Thoracic aorta (tissue), 2 donors: ENCODE results near the gene KRTAP4-8. TPM values are rescaled to one million over a fixed set of nuclear protein-coding genes. Genes with fewer than 3 reads are reported as not detected.
"Not testable (repeated sequence)": the region's sequence is repeated elsewhere in the genome, so short reads cannot be mapped to it uniquely, and the experiment has no call there.

Experiments used
- ATAC-seq: fragments of 150-250 bp; one replicate; pipeline ENCODE4 v1.8.0; 2017; ENCODE audit warnings: low read depth; ENCODE audit not compliant: insufficient number of reproducible peaks, low FRiP score
- DNase-seq: peaks from one replicate; pipeline ENCODE4 v3.0.0-alpha.2; 2020; ENCODE audit warnings: low spot score
- H3K27ac ChIP-seq, 2 donors: fragments of 200-600 bp; sonication (generic); 1 replicate in 1 of 2; 2 replicates in 1 of 2; pipeline ENCODE4 v1.5.1; 2016; ENCODE audit warnings: mild to moderate bottlenecking in 2 of 2, moderate library complexity in 2 of 2
- H3K27me3 ChIP-seq: fragments of 200-600 bp; sonication (generic); replicated peaks from 2 replicates; pipeline ENCODE4 v1.6.0; 2016; ENCODE audit warnings: mild to moderate bottlenecking; ENCODE audit not compliant: insufficient read depth
- H3K36me3 ChIP-seq: fragments of 200-600 bp; sonication (generic); one replicate; pipeline ENCODE4 v1.5.1; 2016
- H3K4me1 ChIP-seq, 2 donors: fragments of 200-600 bp; sonication (generic); 1 replicate in 1 of 2; 2 replicates in 1 of 2; pipeline versions ENCODE4 v1.5.1 to v1.6.0; 2016; ENCODE audit warnings: low read depth in 2 of 2, mild to moderate bottlenecking in 1 of 2; ENCODE audit not compliant: control insufficient read depth in 1 of 2
- H3K4me3 ChIP-seq: fragments of 200-600 bp; sonication (generic); 2 replicates; pipeline ENCODE4 v1.5.1; 2016; ENCODE audit warnings: mild to moderate bottlenecking
- H3K9me3 ChIP-seq: fragments of 200-600 bp; sonication (generic); 2 replicates; pipeline ENCODE4 v1.5.1; 2016
- total RNA-seq, 2 donors: library from RNA; depleted of rRNA; stranded (reverse); fragments of >200 nt; gene quantifications; one replicate each; pipeline versions ENCODE4 v1.1.0 to v1.2.3, GENCODE V29; 2016
- TF ChIP-seq, protein P1 (sequence below): fragments of 200-600 bp; sonication (generic); IDR thresholded peaks from one replicate; pipeline ENCODE4 v1.5.1; 2019; ENCODE audit warnings: antibody characterized with exemption

Gene KRTAP4-8
- total RNA-seq, 2 donors from 2014 or later = not detected

DNA sequence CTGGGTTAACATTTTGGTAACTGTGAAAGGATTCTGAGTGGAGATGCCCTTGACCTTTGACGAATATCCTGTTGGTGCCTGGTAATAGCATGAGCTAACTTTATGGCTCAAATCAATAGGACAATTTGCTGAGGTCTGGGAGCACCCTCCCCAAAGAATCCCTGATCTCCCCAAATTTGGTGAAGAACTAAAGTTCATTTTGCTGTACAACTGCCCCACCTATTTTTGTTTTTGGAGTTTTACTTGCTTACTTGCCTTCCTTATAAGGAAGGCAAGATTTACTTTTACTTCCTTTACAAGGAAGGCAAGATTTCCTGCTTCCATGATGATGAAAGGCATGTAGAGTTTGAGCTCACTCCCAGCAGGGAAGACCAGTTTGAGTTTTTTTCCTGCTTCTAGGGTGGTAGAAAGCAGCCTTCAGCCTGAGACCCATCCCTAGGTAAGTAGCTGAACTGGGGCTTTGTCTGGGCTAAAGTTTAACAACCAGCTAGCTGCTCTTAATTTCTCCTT, 10.1 kb upstream of the KRTAP4-8 start:
- Histone ChIP-seq H3K27me3 (no peaks in the 10 kb centered on the region), H3K4me1 (no peaks in the 10 kb centered on the region), H3K9me3 (no peaks in the 10 kb centered on the region), H3K36me3 (no peaks in the 10 kb centered on the region), H3K27ac (no peak overlapping the region), H3K4me3 (no peak overlapping the region)
- ATAC-seq (no peak), DNase-seq (no peak)
- TF ChIP-seq, protein P1, sequence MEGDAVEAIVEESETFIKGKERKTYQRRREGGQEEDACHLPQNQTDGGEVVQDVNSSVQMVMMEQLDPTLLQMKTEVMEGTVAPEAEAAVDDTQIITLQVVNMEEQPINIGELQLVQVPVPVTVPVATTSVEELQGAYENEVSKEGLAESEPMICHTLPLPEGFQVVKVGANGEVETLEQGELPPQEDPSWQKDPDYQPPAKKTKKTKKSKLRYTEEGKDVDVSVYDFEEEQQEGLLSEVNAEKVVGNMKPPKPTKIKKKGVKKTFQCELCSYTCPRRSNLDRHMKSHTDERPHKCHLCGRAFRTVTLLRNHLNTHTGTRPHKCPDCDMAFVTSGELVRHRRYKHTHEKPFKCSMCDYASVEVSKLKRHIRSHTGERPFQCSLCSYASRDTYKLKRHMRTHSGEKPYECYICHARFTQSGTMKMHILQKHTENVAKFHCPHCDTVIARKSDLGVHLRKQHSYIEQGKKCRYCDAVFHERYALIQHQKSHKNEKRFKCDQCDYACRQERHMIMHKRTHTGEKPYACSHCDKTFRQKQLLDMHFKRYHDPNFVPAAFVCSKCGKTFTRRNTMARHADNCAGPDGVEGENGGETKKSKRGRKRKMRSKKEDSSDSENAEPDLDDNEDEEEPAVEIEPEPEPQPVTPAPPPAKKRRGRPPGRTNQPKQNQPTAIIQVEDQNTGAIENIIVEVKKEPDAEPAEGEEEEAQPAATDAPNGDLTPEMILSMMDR = no peak

DNA sequence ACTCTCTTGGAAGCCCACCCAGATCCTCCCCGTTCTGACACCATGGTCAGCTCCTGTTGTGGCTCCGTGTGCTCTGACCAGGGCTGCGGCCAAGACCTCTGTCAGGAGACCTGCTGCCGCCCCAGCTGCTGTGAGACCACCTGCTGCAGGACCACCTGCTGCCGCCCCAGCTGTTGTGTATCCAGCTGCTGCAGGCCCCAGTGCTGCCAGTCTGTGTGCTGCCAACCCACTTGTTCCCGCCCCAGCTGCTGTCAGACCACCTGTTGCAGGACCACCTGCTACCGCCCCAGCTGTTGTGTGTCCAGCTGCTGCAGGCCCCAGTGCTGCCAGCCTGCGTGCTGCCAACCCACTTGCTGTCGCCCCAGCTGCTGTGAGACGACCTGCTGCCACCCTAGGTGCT, 7.4 kb upstream of the KRTAP4-8 start, which contains the start of gene KRTAP4-9:
Gene KRTAP4-9, plus strand, starts transcription at position 43 of the 400 bp plus-strand sequence. Its CDS starts 0 bp downstream, at position 43.
- H3K4me1 ChIP-seq, H3K36me3 ChIP-seq, H3K4me3 ChIP-seq, H3K27me3 ChIP-seq, ATAC-seq, DNase-seq, H3K9me3 ChIP-seq, H3K27ac ChIP-seq: not testable (repeated sequence)

DNA sequence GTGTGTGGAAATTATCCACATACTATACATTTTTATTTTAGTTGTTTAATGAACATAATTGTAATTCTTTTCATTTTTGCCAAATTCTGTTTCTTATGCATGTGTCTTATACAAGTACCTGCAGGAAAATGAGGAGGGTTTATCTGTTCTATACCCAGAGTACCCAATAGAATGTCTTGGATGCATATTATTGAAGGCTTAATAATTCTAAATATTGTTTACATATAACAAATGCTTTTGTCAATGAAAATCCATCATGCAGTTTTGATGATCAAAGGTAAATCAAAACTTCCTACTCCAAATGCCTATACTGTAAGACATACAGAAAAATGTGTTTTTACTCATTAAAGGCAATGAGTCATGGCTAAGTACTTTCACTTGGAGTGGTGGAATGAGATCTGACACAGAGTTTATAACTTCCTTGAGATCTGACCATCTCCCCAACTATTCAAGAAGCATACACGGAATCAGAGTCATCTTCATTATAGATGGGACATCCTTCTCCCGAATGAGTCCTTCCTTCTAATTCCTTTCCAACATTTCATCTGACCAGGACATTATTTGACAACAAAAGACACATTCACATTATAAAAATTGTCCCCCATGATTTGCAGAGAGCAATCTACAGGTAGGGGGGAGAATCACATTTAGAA, 6.6 kb upstream of the KRTAP4-8 start:
- not testable (repeated sequence) for H3K36me3 ChIP-seq, H3K4me3 ChIP-seq, H3K27ac ChIP-seq, H3K4me1 ChIP-seq, DNase-seq, H3K9me3 ChIP-seq, H3K27me3 ChIP-seq, ATAC-seq

DNA sequence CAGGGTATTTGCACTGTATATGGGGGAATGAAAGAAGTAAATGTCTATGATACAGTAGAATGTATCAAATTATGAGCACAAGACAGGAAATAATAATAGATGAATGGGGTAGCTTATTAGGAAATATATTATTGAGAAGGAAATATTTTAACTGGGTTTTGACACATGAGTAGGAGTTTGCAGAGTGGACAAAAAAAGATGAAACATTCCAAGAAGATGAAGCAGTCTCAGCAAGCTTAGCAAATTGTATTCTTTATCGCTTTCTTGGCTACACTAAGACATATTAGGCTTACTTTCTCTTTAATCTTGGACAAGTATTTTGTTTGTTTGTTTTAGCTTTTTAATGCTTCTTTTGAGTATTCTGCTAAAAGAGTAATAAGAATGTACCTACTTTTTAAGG, 6.0 kb upstream of the KRTAP4-8 start:
- Histone ChIP-seq H3K27me3 (no peaks in the 10 kb centered on the region), H3K36me3 (no peaks in the 10 kb centered on the region), H3K4me3 (no peak overlapping the region), H3K9me3 (no peaks in the 10 kb centered on the region), H3K27ac (no peak overlapping the region), H3K4me1 (no peaks in the 10 kb centered on the region)
- ATAC-seq (no peak), DNase-seq (no peak)
- TF ChIP-seq, protein P1 = no peak

DNA sequence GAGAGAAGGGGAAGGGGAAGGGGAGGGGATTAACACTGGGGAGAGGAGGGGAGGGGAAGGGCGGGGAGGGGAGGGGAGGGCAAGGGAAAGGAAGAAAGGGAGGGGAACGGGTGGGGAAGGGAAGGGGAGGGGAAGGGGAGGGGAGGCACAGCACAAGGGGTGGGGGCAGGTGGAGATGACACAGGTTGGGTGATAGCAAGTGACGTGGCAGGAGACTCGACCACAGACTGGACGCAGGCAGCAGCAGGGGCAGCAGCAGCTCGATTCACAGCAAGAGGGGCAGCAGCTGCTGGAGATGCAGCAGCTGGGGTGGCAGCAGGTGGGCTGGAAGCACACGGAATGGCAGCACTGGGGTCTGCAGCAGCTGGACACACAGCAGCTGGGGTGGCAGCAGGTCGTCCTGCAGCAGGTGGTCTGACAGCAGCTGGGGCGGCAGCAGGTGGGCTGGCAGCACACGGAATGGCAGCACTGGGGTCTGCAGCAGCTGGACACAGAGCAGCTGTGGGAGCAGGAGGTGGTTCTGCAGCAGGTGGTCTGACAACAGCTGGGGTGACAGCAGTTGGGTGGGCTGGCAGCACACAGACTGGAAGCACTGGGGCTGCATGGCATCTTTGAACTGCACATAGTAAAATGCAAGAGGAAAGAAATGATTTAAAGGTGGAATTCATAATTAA, 3.8 kb upstream of the KRTAP4-8 start, which contains the start of gene KRTAP4-16:
Gene KRTAP4-16, minus strand, starts transcription at position 624 of the 674 bp plus-strand sequence. Its CDS starts 0 bp downstream, at position 624.
- no peaks in the 10 kb centered on the region for H3K36me3 ChIP-seq
- no peaks in the 10 kb centered on the region for H3K27me3 ChIP-seq
- ATAC-seq (no peak), DNase-seq (no peak)
- H3K9me3 ChIP-seq = no peaks in the 10 kb centered on the region
- TF ChIP-seq, protein P1 = no peak
- H3K4me1 ChIP-seq = no peaks in the 10 kb centered on the region
- no peak within 1 kb of the TSS for H3K27ac ChIP-seq
- H3K4me3 ChIP-seq = no peak within 1 kb of the TSS

DNA sequence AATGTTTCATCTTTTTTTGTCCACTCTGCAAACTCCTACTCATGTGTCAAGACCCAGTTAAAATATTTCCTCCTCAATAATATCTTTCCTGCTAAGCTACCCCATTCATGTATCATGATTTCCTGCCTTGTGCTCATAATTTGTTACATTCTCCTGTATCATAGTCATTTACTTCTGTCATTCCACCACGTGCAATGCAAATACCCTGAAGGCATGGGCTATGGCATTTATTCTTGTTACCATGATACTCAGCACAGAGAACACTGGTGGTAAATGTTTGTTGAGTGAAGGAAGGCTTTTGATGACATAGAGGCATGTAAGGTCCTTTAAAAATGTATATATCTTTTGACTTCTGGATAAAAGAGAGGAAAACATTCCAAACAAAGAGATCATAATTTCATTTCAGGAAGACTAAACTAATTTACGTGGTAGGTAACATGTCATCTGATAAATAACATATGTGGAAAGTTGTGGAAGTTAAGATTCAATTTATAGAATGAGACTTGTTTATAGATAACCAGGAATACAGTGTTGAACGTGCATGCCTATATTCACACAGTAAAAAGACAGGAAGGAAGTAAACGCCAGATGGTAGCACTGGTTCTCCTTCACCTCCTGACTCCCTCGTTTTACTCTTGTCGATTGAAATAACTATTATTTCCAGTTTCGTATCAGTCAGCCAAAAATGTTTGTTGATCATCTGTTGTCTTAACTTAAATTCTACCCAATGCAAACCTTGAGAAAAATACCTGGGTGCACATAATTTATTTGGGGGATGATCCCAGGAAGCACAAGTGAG, 1.9 kb upstream of the KRTAP4-8 start:
- not testable (repeated sequence) for H3K4me1 ChIP-seq, H3K36me3 ChIP-seq, DNase-seq, H3K27ac ChIP-seq, ATAC-seq, H3K27me3 ChIP-seq, H3K4me3 ChIP-seq, H3K9me3 ChIP-seq
